ENCODE measurements around the gene IFI44L. TPM values are rescaled to one million over a fixed set of nuclear protein-coding genes. Genes with fewer than 3 reads are reported as not detected.

IFI44L gene
- total RNA-seq, result not detected in 2 replicates
- long read RNA-seq, result 0 reads

- Mint-ChIP-seq H3K27ac (no peak within 1 kb of the TSS), H3K9me3 (ENCODE audit: low read depth) (no peaks in the 10 kb centered on the region), H3K36me3 (ENCODE audit: insufficient read depth) (no peaks in the 10 kb centered on the region), H3K4me1 (ENCODE audit: low read depth) (no peaks in the 10 kb centered on the region), H3K27me3 (peaks cover 2% of the 10 kb centered on the region), H3K4me3 (ENCODE audit: low read depth) (no peak within 1 kb of the TSS)
- DNase-seq (ENCODE audit: low spot score, unreplicated experiment), result no peak
- TF ChIP-seq CTCF (IDR thresholded peaks at IDR 0.05; ENCODE audit: unreplicated experiment), result no peak
These were observed at the start of gene IFI44L for GRCh38 chr1:78619803-78620579. Gene IFI44L (plus strand): TSS chr1:78620448. CDS start chr1:78627916, 7,468 bp downstream.

GRCh38 chr1:78570539-78570938 lies 49.7 kb upstream of the IFI44L start:
- Mint-ChIP-seq H3K4me3 (ENCODE audit: low read depth) (no peak overlapping the region), H3K9me3 (ENCODE audit: low read depth) (peaks cover 3% of the 10 kb centered on the region), H3K4me1 (ENCODE audit: low read depth) (peaks cover 1% of the 10 kb centered on the region), H3K27ac (no peak overlapping the region), H3K36me3 (ENCODE audit: insufficient read depth) (no peaks in the 10 kb centered on the region), H3K27me3 (no peaks in the 10 kb centered on the region)
- no peak for TF ChIP-seq CTCF (IDR thresholded peaks at IDR 0.05; ENCODE audit: unreplicated experiment)
- no peak for DNase-seq (ENCODE audit: low spot score, unreplicated experiment)

GRCh38 chr1:78577257-78578100 lies 42.8 kb upstream of the IFI44L start:
- no peak overlapping the region for H3K27ac Mint-ChIP-seq
- no peaks in the 10 kb centered on the region for H3K36me3 Mint-ChIP-seq (ENCODE audit: insufficient read depth)
- no peak overlapping the region for H3K4me3 Mint-ChIP-seq (ENCODE audit: low read depth)
- peaks cover 3% of the 10 kb centered on the region for H3K4me1 Mint-ChIP-seq (ENCODE audit: low read depth)
- H3K9me3 Mint-ChIP-seq (ENCODE audit: low read depth), result peaks cover 3% of the 10 kb centered on the region
- TF ChIP-seq CTCF (IDR thresholded peaks at IDR 0.05; ENCODE audit: unreplicated experiment), result no peak
- no peak for DNase-seq (ENCODE audit: low spot score, unreplicated experiment)
- no peaks in the 10 kb centered on the region for H3K27me3 Mint-ChIP-seq

GRCh38 chr1:78586572-78586971 lies 33.7 kb upstream of the IFI44L start:
- TF ChIP-seq CTCF (IDR thresholded peaks at IDR 0.05; ENCODE audit: unreplicated experiment), result no peak
- Mint-ChIP-seq H3K27ac (no peak overlapping the region), H3K27me3 (no peaks in the 10 kb centered on the region), H3K9me3 (ENCODE audit: low read depth) (no peaks in the 10 kb centered on the region), H3K4me1 (ENCODE audit: low read depth) (peaks cover 3% of the 10 kb centered on the region), H3K4me3 (ENCODE audit: low read depth) (no peak overlapping the region), H3K36me3 (ENCODE audit: insufficient read depth) (no peaks in the 10 kb centered on the region)
- no peak for DNase-seq (ENCODE audit: low spot score, unreplicated experiment)

- H3K4me1 Mint-ChIP-seq (ENCODE audit: low read depth), result no peaks in the 10 kb centered on the region
These were observed 33.0 kb upstream of the IFI44L start for GRCh38 chr1:78587211-78587610.

More at GRCh38 chr1:78587211-78587610, 33.0 kb upstream of the IFI44L start:
- H3K4me3 Mint-ChIP-seq (ENCODE audit: low read depth), result no peak overlapping the region
- H3K27me3 Mint-ChIP-seq, result no peaks in the 10 kb centered on the region
- no peaks in the 10 kb centered on the region for H3K36me3 Mint-ChIP-seq (ENCODE audit: insufficient read depth)
- H3K27ac Mint-ChIP-seq, result no peak overlapping the region
- H3K9me3 Mint-ChIP-seq (ENCODE audit: low read depth), result no peaks in the 10 kb centered on the region
- TF ChIP-seq CTCF (IDR thresholded peaks at IDR 0.05; ENCODE audit: unreplicated experiment), result no peak
- no peak for DNase-seq (ENCODE audit: low spot score, unreplicated experiment)
